Measurements from ENCODE around the gene MYO18B. TPM values are rescaled to one million over a fixed set of nuclear protein-coding genes. Genes with fewer than 3 reads are reported as not detected.

MYO18B gene
- total RNA-seq, 1 experiment from 2014 or later: 0.05 TPM

DNA sequence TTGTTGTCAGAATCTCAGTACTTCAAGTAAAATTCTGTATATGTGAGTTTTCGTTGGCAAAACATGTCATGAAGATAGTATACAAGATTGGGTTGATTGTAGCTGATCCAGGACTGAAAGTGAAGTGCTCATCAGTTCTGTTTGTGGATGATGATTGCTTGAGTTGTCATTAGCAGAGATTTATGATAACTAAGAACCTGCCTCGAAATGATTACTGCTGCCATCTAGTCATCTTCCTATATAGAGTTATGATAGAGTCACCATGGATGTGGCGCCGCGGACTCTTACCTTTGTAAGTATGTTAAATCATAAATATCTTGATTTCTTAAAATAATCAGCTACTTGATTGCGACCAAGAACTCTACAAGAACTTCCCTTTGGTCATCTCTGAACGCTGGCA, 27.9 kb upstream of the MYO18B start:
- POLR2A ChIA-PET: no interaction called here
- H3K9me3 ChIP-seq (ENCODE audit: control insufficient read depth in 1 of 2, insufficient read depth in 1 of 2, low read depth in 1 of 2, low read length in 2 of 2): no peaks in the 10 kb centered on the region
- DNase-seq (ENCODE audit: low read depth, low spot score) (no peak), ATAC-seq (no peak)
- H4K20me1 ChIP-seq (ENCODE audit: insufficient read depth): no peaks in the 10 kb centered on the region
- no TSS peak for BruUV-seq (replicated peaks)
- H3K4me1 ChIP-seq (ENCODE audit: control insufficient read depth in 1 of 2, insufficient read depth in 2 of 2, low read length in 2 of 2): no peaks in the 10 kb centered on the region
- CTCF ChIA-PET: interaction anchor here (1.1 kb wide), 1 partner anchor 59 kb away, joined by 3 read pairs; no protein-coding TSS in a partner anchor
- H3K27ac ChIP-seq (ENCODE audit: low read depth, low read length): no peak overlapping the region
- no peak overlapping the region for H3K9ac ChIP-seq (ENCODE audit: low read length)
- intact Hi-C loops (cut with micrococcal nuclease): no loop called here
- H3K9me2 ChIP-seq (ENCODE audit: insufficient read depth): no peaks in the 10 kb centered on the region
- no peaks in the 10 kb centered on the region for H3K27me3 ChIP-seq (ENCODE audit: insufficient read depth, low read length)
- H3K36me3 ChIP-seq (ENCODE audit: control insufficient read depth in 1 of 2, insufficient read depth in 2 of 2, low read length in 2 of 2): no peaks in the 10 kb centered on the region
- H3K4me2 ChIP-seq (ENCODE audit: low read length): no peak overlapping the region
- H3K79me2 ChIP-seq (ENCODE audit: insufficient read depth, low read length): no peaks in the 10 kb centered on the region
- RAD21 ChIA-PET (ENCODE audit: low non-redundant PET in 1 of 2, low total read pairs in 2 of 2, uncharacterized antibody in 2 of 2, unreplicated experiment in 2 of 2): no interaction called here
- H2AFZ ChIP-seq (ENCODE audit: low read depth, low read length, poor library complexity, severe bottlenecking): no peak overlapping the region
- TF ChIP-seq, protein P1, sequence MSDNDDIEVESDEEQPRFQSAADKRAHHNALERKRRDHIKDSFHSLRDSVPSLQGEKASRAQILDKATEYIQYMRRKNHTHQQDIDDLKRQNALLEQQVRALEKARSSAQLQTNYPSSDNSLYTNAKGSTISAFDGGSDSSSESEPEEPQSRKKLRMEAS (IDR thresholded peaks at IDR 0.05): no peak
- TF ChIP-seq POLR2AphosphoS5 (IDR thresholded peaks at IDR 0.05; ENCODE audit: low read depth, low read length) (no peak), CEBPB (IDR thresholded peaks at IDR 0.05; ENCODE audit: low read depth) (no peak), RAD21 (IDR thresholded peaks at IDR 0.05; ENCODE audit: low read depth) (no peak), CBX3 (IDR thresholded peaks at IDR 0.05; ENCODE audit: low read depth) (no peak), ZFX (IDR thresholded peaks at IDR 0.05) (no peak), EZH2 (IDR thresholded peaks at IDR 0.05) (no peak), EGR1 (IDR thresholded peaks at IDR 0.05; ENCODE audit: low read depth) (no peak), ELF1 (IDR thresholded peaks at IDR 0.05; ENCODE audit: borderline replicate concordance, low read depth) (no peak), SRF (IDR thresholded peaks at IDR 0.05; ENCODE audit: low read depth) (no peak), EZH2phosphoT487 (IDR thresholded peaks at IDR 0.05; ENCODE audit: borderline replicate concordance) (no peak), POLR2A (IDR thresholded peaks at IDR 0.05; ENCODE audit: borderline replicate concordance, extremely low read depth, insufficient read depth, insufficient read length) (no peak)
- TF ChIP-seq, protein P2, sequence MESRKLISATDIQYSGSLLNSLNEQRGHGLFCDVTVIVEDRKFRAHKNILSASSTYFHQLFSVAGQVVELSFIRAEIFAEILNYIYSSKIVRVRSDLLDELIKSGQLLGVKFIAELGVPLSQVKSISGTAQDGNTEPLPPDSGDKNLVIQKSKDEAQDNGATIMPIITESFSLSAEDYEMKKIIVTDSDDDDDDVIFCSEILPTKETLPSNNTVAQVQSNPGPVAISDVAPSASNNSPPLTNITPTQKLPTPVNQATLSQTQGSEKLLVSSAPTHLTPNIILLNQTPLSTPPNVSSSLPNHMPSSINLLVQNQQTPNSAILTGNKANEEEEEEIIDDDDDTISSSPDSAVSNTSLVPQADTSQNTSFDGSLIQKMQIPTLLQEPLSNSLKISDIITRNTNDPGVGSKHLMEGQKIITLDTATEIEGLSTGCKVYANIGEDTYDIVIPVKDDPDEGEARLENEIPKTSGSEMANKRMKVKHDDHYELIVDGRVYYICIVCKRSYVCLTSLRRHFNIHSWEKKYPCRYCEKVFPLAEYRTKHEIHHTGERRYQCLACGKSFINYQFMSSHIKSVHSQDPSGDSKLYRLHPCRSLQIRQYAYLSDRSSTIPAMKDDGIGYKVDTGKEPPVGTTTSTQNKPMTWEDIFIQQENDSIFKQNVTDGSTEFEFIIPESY (IDR thresholded peaks at IDR 0.05; ENCODE audit: extremely low read depth, insufficient replicate concordance, low read length): no peak
- no peak overlapping the region for H3K4me3 ChIP-seq (replicated peaks in 1 of 2; ENCODE audit: low read depth in 1 of 2, low read length in 2 of 2)
